ENCODE results near the gene POU2F2.
A peak's percentile ranks its signal among the peaks of the same experiment; 100 is the strongest.

Gene POU2F2

GRCh38 chr19:42132030-42132628 lies at the start of gene POU2F2:
POU2F2 (minus strand) TSS chr19:42132446; CDS start chr19:42132411, 35 bp downstream.
- DNase-seq = peak; percentile 81

DNA sequence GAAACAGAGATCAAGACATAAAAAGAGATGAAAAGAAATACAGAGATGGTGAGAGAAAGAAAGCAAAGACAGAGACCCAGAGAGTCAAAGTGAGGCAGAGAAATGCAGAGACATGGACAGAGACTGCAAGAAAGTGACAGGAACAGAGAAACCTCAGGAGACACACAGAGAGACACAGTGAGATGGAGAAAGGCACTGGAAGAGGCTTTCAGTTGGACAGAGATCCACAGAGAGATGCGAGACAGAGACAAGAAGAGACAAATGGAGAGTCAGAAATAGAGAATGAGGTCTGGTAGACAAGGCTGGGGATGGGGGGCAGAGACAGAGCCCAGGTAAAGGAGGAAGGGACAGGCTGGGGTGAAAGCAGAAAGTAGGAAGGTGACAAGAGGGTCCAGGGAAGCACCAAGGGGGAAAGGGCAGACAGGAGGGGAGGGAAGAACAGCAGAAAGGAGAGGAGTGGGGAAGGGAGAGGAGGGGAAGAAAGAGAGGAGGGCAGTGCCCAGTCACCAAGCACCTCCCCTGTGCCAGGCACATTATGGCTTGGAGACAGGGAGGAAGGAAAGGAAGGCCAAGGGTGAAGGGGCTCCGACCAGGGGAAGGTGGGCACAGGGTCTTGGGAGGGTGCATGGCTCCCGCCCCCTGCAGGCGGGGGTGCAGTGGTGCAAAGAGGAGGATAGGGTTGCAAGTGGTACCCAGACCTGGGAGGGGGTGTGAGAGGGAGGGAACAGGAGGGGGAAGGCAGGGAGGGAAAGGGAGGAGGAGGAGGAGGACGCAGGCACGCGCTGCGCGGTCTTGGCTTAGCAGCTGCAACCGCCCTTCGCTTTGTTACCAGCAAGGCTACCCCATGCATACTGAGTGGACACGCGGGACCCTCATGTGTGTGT lies 46.8 kb upstream of the POU2F2 start:
- no peak for DNase-seq

GRCh38 chr19:42177686-42178019 lies 45.4 kb upstream of the POU2F2 start:
- no peak for DNase-seq

DNA sequence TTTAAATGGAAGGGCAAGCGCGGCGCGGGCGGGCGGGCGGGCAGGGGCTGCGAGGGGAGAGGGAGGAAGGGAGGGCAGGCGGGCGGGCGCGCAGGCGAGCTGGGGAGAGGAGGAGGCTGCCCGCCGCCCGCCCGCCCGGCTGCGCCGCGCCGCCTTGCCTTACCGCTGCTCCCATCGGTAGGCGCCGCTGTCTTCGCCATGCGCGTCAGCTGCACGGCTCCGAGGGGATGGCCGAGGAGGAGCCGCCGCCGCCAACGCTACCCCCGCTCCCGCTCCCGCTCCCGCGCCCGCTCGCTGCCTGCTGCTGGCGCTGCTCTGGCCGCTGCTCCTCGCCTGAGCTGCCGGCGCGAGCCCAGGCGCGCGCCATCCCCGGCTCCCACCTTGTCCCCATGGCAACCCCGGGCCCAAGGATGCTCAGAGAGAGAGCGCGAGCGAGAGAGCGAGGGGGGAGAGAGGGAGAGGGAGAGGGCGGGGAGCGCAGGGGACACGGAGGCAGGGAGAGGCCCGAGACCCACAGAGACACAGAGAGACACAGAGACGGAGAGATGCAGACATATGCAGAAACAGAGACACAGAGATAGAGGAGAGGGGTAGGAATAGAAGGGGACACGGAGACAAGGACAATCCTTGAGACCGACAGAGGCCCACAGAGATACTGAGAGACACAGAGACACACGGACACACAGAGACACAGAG lies 44.9 kb upstream of the POU2F2 start:
- DNase-seq = peak; percentile 71

GRCh38 chr19:42176649-42176989 lies 44.4 kb upstream of the POU2F2 start:
- DNase-seq = no peak

GRCh38 chr19:42175952-42176648 lies 43.9 kb upstream of the POU2F2 start:
- no peak for DNase-seq

GRCh38 chr19:42174958-42175734 lies 42.9 kb upstream of the POU2F2 start:
- no peak for DNase-seq

- DNase-seq = no peak
These were observed 41.9 kb upstream of the POU2F2 start for GRCh38 chr19:42174188-42174587.

GRCh38 chr19:42173695-42174094 lies 41.4 kb upstream of the POU2F2 start:
- DNase-seq = no peak

DNA sequence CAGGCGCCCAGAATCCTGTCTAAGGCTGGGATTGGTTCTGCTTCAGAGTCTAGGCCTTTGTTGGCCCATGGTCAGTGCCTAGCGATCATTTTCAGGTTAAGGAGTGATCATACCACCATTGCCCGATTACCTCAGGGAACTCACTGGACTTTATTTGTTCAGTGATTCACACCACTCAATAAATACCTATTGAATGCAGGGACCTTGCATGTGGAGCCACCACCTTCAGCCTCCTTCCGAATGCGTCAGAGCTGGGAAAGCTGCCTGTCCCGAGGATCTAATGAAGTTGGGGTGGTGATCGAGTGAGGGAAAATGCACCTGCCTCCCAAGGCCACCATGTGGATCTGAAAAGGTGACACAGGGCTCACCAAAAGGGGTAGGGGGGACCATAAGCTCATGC lies 40.0 kb upstream of the POU2F2 start:
- DNase-seq = no peak

DNA sequence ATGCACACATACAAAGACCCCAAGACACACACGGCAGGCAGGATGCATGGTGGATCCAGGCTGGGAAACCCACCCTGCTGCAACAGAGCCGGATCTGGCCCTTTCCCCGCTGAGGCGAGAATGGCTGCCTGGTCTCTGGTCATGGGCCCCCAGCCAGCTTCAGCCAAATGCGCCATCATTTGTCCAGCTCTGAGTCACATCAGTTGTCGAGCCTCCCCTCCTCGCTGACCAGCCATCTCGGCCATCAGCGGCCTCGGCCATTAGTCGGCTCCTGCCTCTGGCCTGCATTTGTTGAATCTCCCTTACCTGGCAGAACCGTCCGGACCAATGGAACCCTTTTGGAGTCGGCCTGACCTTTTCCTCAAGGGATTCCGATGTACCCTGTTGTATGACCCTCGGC lies 38.5 kb upstream of the POU2F2 start:
- no peak for DNase-seq

DNA sequence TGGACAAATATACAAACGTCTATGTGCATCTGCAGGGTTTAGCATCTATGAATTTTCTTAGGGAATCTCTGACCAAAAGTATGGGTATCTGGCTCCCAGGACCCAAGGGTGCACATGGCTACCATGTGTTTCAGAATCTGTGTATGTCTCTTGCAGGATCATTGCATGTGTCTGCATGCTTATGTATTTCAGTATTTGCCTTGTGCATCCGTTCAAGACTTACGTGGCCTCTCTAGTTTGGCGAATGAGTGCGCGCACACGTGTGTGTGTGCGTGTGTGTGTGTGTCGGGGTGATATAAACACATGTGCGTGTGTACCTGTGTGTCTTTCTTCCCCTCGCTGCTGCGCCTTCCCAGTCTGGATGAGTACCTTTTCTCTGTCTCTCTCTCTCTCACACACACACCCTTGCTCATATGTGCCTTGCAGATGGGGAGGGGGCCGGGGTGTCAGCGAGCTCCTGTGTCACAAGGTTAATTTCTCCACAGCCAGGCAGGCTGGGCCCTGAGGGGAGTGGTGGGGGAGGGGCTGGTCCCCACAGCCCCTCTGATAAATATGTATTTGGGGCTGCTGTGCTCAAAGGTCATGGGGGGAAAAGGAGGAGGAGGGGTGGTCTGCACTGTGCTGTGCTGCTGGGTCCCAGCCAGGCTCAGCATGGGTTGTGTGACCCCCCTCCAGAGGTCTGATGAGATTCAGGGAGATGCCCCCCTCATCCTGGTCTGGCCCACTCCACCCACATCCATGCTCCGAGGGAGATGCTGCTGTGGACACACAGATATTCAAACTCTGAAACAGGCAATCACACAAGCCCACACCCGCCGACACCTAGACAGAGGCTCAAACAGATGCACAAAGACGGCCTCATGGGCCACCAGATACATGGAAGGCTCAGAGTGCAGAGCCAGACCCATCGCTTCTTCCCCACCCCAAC lies 37.5 kb upstream of the POU2F2 start:
- DNase-seq = no peak

DNA sequence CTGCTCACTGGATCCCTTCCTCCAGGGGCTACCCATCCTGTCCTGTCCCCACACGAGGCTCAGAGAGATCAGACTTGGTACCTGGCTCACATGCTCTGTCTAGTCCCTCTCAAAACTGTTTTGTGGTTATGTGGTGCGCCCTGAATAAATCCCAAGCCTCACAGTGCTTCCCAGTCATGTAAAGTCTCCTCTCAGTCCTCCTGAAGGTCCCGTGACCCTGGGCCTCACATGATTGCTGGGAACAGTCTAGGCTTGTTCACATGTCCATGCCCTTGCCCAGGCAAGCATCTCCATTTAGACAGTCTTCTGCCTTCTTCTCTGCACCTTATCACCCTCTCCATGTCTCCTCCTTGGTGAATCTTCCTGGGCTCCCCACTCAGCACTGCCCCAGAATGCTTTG lies 36.0 kb upstream of the POU2F2 start:
- no peak for DNase-seq

DNA sequence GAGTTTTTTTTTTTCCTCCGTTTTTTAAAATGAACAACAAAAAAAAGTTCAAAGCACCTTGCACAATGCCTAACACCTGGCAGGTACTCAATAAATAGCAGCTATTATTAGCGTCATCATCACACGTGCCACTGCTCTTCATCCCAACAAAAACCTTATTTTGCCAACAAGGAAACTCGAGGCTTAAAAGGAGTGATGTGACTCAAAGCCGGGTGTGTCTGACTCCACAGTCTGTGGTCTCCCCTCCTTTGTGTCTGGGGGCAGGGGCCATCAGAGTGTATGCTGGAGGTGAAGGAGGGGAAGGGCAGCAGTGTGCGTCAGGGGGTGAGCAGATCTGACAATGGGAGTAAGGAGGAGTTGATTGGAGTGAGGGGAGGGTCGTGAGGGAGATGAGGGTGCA lies 34.1 kb upstream of the POU2F2 start:
- no peak for DNase-seq

DNA sequence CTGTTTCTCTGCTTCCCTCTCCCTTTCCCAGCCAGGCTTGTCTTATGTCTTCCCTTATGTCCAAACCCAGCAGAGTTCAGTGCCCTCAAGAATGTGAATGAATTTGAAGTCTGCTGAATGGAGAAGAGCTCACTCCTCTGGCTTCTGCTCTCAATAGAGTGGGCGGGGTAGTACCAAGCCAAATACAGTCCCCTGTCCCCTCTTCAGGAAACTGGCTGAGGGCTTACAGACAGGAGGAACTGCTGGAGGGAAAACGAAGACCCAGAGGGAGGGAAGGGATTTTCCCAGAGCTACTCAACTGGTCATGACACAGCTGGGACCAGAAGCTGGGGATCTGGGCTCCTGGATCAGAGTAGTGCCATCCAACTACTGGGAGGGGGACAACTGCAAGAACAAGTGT lies 32.9 kb upstream of the POU2F2 start:
- no peak for DNase-seq

DNA sequence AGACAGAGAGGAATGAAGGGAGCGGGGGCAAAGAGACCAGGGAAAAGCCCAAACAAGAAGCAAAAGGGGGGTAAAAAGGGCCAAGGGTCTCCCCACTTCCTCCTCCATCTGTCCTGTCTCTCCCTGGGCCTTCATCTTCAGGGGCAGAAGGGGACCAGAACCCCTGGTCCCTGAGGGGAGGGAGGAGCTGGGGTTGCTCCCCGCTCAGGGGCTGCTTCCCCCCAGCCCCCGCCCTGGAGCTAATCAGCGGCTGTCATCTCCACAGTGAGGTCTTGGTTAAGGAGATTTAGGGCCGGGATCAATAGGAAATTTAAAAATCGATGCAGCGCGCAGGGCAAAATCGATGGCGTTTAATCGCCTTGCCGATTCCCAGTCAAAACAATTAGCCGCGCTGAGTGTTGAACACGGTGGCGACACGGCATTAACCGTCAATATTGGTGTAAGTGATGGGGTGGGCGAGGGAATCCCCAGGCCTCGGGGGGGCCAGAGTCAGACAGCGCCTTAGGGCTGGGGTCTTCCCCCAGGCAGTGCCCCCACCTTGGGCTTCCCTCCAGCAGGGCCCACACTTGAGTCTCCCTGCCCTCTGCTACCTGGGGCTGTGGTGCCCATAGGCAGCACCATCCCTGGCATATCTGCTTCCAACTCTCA lies 29.5 kb upstream of the POU2F2 start:
- no peak for DNase-seq

DNA sequence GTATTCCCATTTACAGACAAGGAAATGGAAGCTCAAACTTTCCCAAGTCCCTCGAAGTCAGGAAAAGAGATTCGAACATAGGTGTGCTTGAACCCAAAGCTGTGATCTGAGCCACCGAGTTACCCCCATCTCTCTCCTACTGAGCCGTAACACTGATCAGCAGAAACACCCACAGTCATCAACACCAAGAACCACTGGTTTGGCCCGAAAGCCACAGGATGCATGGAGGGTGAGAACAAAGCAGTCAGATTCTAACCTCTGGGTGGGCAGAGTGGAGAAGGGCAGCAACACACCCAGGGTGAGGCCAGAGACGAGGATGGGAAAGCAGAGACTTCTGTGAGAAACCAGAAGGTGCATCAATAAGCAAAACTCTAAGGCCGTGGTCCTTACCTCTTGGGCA lies 27.7 kb upstream of the POU2F2 start:
- no peak for DNase-seq

DNA sequence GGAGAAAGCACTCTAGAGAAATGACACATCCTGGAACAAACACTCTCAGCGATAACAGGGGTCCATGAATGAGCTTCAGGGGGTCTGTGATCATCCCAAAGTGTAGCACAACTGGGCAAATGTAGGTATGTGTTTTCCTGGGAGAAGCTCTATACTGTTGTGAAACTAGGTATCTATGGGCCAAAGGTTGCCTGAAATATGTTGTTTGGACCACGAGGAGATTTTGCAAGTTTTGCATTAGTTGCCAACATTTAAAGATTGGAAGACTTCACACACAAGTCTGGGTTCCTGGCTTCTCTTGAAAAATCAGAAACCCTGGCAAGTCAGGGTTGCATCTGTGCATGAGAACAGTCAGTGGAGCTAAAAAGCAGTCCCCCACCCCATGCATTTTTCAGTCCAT lies 26.7 kb upstream of the POU2F2 start:
- DNase-seq = no peak

DNA sequence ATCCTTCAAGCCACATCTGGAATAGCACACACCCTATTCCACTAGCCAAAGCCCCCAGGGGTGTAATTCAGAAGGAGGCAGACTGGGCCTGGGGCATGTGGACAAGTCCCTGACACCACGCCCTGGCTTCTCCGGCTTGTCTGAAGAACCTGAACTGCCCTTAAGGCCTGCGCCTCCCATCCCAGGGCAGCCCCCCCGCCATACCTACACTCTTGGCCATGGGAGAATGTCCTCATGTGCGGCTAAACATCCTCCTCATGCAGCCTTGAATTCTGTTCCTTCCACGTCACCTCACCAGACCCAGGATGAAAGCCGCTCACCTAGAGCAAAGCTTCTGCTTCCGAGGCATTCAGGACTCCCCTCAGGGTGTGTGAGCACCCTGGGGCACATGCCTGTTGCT lies 24.3 kb upstream of the POU2F2 start:
- DNase-seq = no peak

DNA sequence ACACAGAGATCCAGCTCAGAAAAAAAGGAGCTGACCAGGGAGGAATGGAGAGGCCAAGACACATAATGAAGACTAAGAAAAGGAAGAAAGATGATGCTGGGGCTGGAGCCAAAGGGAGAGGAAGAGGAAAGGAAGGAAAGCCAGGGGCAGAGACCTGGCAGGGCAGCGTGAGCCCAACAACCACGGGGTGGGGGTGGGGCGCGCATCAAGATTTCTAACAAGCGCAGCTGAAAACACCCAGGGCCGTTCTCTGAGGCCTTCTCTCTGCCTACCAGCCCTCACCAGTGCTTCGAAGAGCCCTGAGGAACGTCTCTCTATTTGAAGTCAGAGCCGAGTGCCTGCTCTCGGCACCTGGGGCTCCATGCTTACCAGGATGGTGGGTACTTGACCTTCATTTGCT lies 23.6 kb upstream of the POU2F2 start:
- DNase-seq = no peak
